Measurements from ENCODE around the gene TEX38. TPM values are rescaled to one million over a fixed set of nuclear protein-coding genes. Genes with fewer than 3 reads are reported as not detected.
"Not testable (repeated sequence)": the region's sequence is repeated elsewhere in the genome, so short reads cannot be mapped to it uniquely, and the experiment has no call there.

Gene TEX38
- total and polyA plus RNA-seq, 3 donors from 2014 or later = 150 to 432 (median 362) TPM

DNA sequence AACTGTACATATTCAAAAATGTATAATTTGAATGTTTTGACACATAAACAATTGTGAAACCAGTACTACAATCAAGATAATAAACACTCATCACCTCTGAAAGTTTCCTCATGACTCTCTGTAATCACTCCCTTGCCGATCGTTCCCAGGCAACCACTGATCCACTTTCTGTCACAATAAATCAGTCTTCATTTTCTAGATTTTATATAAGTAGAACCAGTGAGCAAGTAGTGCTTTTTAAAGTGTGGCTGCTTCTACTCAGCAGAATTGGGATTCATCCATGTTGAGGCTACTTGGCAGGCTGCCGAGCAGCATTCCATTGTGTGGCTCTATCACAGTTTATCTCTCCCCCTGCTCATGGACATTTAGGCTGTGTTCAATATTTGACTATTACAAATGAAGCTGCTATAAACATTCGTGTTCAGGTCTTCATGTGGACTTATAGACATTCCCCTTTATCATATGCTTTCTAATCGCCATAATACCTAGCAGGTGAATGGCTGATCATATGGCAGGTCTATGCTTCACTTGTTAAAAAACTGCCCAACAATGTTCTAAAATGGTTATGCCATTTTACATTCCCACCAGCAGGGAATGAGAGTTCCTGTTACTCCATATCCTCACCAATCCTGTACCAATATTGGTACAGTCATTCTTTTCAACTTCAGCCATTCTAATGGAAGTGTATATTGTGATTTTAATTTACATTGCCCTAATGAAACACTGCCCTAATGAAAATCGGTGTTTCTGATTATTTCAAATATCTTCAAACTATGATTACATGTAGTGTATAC is 20.5 kb downstream of the TEX38 start:
- Histone ChIP-seq H3K4me1 (peaks cover 21% of the 10 kb centered on the region), H3K9me3 (no peaks in the 10 kb centered on the region), H3K27me3 (no peaks in the 10 kb centered on the region), H3K4me3 (no peak overlapping the region), H3K27ac (no peak overlapping the region), H3K36me3 (ENCODE audit: low read depth, missing control alignments) (no peaks in the 10 kb centered on the region)
- DNase-seq = peak; percentile 53
- WGBS, 2 donors = 64 to 76% methylated on average over 6 of the region's 6 CpGs
- intact Hi-C loops (cut with DNase I; ENCODE audit: low total_unique reads) = no loop called here
- TF ChIP-seq, protein P1, sequence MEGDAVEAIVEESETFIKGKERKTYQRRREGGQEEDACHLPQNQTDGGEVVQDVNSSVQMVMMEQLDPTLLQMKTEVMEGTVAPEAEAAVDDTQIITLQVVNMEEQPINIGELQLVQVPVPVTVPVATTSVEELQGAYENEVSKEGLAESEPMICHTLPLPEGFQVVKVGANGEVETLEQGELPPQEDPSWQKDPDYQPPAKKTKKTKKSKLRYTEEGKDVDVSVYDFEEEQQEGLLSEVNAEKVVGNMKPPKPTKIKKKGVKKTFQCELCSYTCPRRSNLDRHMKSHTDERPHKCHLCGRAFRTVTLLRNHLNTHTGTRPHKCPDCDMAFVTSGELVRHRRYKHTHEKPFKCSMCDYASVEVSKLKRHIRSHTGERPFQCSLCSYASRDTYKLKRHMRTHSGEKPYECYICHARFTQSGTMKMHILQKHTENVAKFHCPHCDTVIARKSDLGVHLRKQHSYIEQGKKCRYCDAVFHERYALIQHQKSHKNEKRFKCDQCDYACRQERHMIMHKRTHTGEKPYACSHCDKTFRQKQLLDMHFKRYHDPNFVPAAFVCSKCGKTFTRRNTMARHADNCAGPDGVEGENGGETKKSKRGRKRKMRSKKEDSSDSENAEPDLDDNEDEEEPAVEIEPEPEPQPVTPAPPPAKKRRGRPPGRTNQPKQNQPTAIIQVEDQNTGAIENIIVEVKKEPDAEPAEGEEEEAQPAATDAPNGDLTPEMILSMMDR (IDR thresholded peaks at IDR 0.05) = no peak
- TF ChIP-seq POLR2A (IDR thresholded peaks at IDR 0.05) = no peak

DNA sequence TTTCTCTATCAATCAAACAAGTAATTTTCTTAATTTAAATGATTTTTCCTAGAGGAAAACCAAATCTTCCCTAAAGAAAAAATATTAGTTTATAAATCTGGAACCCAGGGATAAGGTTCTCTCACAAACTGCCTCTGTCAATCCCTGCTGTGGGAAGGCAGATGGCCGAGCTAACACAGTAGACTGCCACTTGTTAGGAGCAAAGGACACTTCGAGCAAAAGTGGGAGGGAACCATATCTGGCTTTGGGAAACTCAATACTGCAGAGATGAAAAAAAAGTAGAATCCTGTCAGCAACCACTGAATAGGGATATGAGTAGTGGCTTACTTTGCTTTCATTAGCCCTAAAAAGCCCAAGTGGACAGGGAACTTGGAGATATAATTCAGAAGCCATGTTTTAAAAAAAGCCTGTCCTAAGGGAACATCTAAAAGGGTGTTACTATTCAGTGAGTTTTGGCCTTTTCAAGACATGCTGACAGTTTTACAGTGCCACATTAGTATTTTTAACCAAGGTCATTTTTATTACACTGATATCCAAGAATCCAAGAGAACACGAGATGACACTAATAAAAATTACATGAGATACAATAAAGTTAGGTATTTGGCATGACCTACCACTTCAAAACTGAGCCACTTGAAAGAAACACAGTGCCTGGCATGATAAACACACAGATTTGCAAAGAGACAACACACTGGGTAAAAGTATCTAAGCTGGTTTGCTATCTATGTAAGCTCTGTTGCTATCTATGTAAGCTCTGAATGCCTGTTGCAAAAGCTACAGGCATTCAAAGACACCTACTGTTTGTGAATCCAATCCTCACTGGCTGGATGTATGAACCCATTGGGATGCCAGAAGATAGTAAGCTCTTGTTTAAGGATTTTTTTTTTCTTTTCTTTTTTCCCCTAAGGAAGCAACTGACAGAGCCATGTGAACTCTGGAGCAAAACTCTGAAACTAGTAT is 21.4 kb downstream of the TEX38 start:
- WGBS, 2 donors = 35 to 60% methylated on average over 3 of the region's 3 CpGs
- H3K36me3 ChIP-seq (ENCODE audit: low read depth, missing control alignments) = no peaks in the 10 kb centered on the region
- intact Hi-C loops (cut with DNase I; ENCODE audit: low total_unique reads) = no loop called here
- H3K4me1 ChIP-seq = peaks cover 21% of the 10 kb centered on the region
- TF ChIP-seq, protein P1 (IDR thresholded peaks at IDR 0.05) = no peak
- TF ChIP-seq POLR2A (IDR thresholded peaks at IDR 0.05) = no peak
- H3K4me3 ChIP-seq = no peak overlapping the region
- peak overlapping the region in 1 of 2 donors; percentile 13 for H3K27ac ChIP-seq
- DNase-seq = no peak
- H3K27me3 ChIP-seq = no peaks in the 10 kb centered on the region
- no peaks in the 10 kb centered on the region for H3K9me3 ChIP-seq

DNA sequence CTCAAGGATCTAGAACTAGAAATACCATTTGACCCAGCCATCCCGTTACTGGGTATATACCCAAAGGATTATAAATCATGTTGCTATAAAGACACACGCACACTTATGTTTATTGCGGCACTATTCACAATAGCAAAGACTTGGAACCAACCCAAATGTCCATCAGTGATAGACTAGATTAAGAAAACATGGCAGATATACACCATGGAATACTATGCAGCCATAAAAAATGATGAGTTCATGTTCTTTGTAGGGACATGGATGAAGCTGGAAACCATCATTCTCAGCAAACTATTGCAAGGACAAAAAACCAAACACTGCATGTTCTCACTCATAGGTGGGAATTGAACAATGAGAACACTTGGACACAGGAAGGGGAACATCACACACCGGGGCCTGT is 23.0 kb downstream of the TEX38 start:
- DNase-seq; H3K9me3 ChIP-seq; intact Hi-C loops (cut with DNase I; ENCODE audit: low total_unique reads); H3K4me3 ChIP-seq; H3K27me3 ChIP-seq; H3K27ac ChIP-seq; H3K36me3 ChIP-seq (ENCODE audit: low read depth, missing control alignments): not testable (repeated sequence)
- 95 to 98% methylated on average over 4 of the region's 4 CpGs for WGBS, 2 donors
- peaks cover 16% of the 10 kb centered on the region for H3K4me1 ChIP-seq

DNA sequence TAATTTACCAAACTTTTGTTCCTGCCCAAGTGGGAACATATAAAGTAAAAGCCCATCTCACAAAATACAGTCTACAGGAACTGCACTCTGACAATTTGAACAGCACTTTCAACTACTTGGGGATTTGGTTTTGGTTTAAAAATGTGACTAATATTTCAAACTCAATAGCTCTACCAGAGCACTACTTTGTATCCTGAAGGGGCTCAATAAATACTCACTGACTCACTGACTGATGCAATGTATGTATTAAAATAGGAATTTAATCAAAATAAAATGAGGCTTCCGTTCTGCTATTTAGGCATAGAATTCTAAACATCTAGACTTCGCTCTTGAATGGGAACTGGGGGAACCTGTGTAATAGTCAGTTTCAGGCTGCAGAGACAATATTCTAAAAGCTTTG is 25.4 kb downstream of the TEX38 start:
- H3K36me3 ChIP-seq (ENCODE audit: low read depth, missing control alignments) = no peaks in the 10 kb centered on the region
- no peak overlapping the region for H3K4me3 ChIP-seq
- no peak for DNase-seq
- WGBS, 2 donors = 93 to 98% methylated on average over 2 of the region's 2 CpGs
- H3K27me3 ChIP-seq = no peaks in the 10 kb centered on the region
- intact Hi-C loops (cut with DNase I; ENCODE audit: low total_unique reads) = no loop called here
- TF ChIP-seq, protein P1 (IDR thresholded peaks at IDR 0.05) = no peak
- no peak for TF ChIP-seq POLR2A (IDR thresholded peaks at IDR 0.05)
- no peak overlapping the region for H3K27ac ChIP-seq
- H3K9me3 ChIP-seq = no peaks in the 10 kb centered on the region
- H3K4me1 ChIP-seq = peaks cover 12% of the 10 kb centered on the region

DNA sequence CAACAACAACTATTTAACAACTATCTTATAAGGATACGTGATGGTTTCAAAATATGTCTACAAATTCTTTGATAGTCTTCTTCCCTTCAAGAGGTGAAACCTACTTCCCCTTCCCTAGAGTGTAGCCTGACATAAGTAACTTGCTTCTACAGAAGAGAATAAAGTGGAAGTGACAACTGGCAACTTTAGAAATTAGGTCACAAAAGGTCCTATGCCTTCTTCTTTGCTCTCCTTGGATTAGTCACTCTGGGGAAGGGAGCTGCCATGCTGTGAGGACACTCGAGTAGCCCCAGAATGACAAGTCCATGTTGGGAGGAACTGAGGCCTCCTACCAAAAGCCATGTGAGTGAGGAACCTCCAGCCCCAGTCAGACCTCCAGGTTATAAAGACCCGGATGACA is 28.0 kb downstream of the TEX38 start:
- no peaks in the 10 kb centered on the region for H3K9me3 ChIP-seq
- TF ChIP-seq POLR2A (IDR thresholded peaks at IDR 0.05) = no peak
- TF ChIP-seq, protein P1 (IDR thresholded peaks at IDR 0.05) = no peak
- intact Hi-C loops (cut with DNase I; ENCODE audit: low total_unique reads) = no loop called here
- H3K27ac ChIP-seq = no peak overlapping the region
- no peaks in the 10 kb centered on the region for H3K27me3 ChIP-seq
- WGBS, 2 donors = 70 to 72% methylated on average over 3 of the region's 3 CpGs
- H3K4me3 ChIP-seq = no peak overlapping the region
- DNase-seq = no peak
- H3K4me1 ChIP-seq = no peaks in the 10 kb centered on the region
- no peaks in the 10 kb centered on the region for H3K36me3 ChIP-seq (ENCODE audit: low read depth, missing control alignments)
